Gastrocnemius medialis (tissue), 4 donors: ENCODE measurements around the gene CRKL.

Experiments used
- CTCF ChIP-seq, 5 experiments: fragments of 450-650 bp in 3 of 5; fragments of 200-600 bp in 2 of 5; sonication (generic) in 2 of 5; IDR thresholded peaks in 4 of 5; conservative IDR thresholded peaks in 1 of 5; 1 replicate in 4 of 5; 2 replicates in 1 of 5; pipeline ENCODE4 v1.5.1; 2016 to 2019; ENCODE audit warnings: antibody characterized with exemption in 5 of 5, mild to moderate bottlenecking in 3 of 5, moderate library complexity in 3 of 5
- POLR2A ChIP-seq, 2 donors: fragments of 450-650 bp; IDR thresholded peaks; one replicate each; pipeline ENCODE4 v1.6.1; 2017; ENCODE audit warnings: antibody characterized with exemption in 2 of 2, mild to moderate bottlenecking in 2 of 2, moderate library complexity in 2 of 2

- no peak for TF ChIP-seq CTCF (IDR thresholded peaks at IDR 0.05 in 4 of 5, conservative IDR thresholded peaks at IDR 0.05 in 1 of 5)
- TF ChIP-seq POLR2A (IDR thresholded peaks at IDR 0.05): no peak
These were observed 46.2 kb downstream of the CRKL start for GRCh38 chr22:20963201-20964052.
